GM12892 (cell line): ENCODE results near the gene SNX20.

Experiments used
- POLR2A ChIP-seq: IDR thresholded peaks from 2 replicates; pipeline ENCODE4 v1.6.1; 2011; ENCODE audit warnings: low read depth, low read length, control low read depth
- POLR2AphosphoS5 ChIP-seq: IDR thresholded peaks from 2 replicates; pipeline ENCODE4 v1.6.1; 2011; ENCODE audit warnings: low read depth, low read length, control low read depth
- TAF1 ChIP-seq: IDR thresholded peaks from 2 replicates; pipeline ENCODE4 v1.6.1; 2011; ENCODE audit warnings: low read depth, mild to moderate bottlenecking, control low read depth, low read length, borderline replicate concordance

DNA sequence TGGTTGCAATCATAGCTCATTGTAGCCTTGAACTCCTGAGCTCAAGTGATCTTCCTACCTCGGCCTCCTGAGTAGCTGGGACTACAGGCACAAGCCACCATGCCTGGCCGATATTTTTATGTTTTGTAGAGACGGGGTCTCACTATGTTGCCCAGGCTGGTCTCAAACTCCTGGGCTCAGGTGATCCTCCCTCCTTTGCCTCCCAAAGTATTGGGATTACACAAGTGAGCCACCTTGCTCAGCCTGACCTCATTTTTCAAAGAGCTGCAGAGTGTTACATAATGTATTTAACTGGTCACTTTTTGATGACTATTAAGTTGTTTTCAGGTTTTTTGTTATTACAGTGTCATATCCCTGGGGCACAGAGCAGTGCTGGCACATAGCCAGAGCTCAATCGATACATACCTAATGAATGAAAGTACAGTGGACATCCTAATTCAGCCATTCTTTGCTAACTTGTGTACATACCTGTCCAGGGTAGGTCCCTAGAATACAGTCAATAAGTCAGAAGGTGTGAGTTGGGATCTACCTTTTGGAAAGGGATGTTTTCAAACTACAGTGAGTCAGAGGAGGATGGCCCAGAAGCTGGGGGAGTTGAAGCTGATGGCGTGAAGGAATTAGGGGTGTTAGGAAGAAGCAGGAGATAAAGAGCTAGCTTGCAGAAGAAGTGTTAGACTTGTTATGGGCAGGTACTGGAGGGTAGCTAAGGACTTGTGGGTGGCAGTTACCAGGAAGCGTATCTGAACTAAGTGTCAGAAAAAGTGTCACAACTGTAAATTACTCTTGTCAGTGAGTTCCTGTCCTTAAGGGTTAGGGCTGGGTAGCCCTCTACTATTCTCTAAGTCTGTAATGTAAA lies 40.7 kb upstream of the SNX20 start:
- no peak for TF ChIP-seq POLR2A
- no peak for TF ChIP-seq TAF1
- TF ChIP-seq POLR2AphosphoS5 = no peak
